Mucosa of stomach (tissue), 1 donor: ENCODE data around the gene SFXN5.
"Not testable (repeated sequence)": the region's sequence is repeated elsewhere in the genome, so short reads cannot be mapped to it uniquely, and the experiment has no call there.

ENCODE experiments used
- H3K27me3 ChIP-seq: one replicate; pipeline ENCODE4 v1.7.0; 2013; ENCODE audit warnings: mild to moderate bottlenecking, low read length; ENCODE audit not compliant: control insufficient read depth, insufficient read depth
- H3K36me3 ChIP-seq: one replicate; pipeline ENCODE4 v1.7.0; 2013; ENCODE audit warnings: low read length; ENCODE audit not compliant: control insufficient read depth, insufficient read depth
- H3K4me1 ChIP-seq: one replicate; pipeline ENCODE4 v1.7.0; 2013; ENCODE audit warnings: mild to moderate bottlenecking, low read length; ENCODE audit not compliant: control insufficient read depth, insufficient read depth
- H3K4me3 ChIP-seq: one replicate; pipeline ENCODE4 v1.7.0; 2013; ENCODE audit warnings: low read length
- H3K9ac ChIP-seq: one replicate; pipeline ENCODE4 v1.7.0; 2013; ENCODE audit warnings: mild to moderate bottlenecking, low read length, moderate library complexity
- H3K9me3 ChIP-seq: one replicate; pipeline ENCODE4 v1.7.0; 2013; ENCODE audit warnings: mild to moderate bottlenecking, low read length, moderate library complexity; ENCODE audit not compliant: control insufficient read depth
- donor health status: Pancreatic carcinoma.

The SFXN5 gene, protein sequence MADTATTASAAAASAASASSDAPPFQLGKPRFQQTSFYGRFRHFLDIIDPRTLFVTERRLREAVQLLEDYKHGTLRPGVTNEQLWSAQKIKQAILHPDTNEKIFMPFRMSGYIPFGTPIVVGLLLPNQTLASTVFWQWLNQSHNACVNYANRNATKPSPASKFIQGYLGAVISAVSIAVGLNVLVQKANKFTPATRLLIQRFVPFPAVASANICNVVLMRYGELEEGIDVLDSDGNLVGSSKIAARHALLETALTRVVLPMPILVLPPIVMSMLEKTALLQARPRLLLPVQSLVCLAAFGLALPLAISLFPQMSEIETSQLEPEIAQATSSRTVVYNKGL

DNA sequence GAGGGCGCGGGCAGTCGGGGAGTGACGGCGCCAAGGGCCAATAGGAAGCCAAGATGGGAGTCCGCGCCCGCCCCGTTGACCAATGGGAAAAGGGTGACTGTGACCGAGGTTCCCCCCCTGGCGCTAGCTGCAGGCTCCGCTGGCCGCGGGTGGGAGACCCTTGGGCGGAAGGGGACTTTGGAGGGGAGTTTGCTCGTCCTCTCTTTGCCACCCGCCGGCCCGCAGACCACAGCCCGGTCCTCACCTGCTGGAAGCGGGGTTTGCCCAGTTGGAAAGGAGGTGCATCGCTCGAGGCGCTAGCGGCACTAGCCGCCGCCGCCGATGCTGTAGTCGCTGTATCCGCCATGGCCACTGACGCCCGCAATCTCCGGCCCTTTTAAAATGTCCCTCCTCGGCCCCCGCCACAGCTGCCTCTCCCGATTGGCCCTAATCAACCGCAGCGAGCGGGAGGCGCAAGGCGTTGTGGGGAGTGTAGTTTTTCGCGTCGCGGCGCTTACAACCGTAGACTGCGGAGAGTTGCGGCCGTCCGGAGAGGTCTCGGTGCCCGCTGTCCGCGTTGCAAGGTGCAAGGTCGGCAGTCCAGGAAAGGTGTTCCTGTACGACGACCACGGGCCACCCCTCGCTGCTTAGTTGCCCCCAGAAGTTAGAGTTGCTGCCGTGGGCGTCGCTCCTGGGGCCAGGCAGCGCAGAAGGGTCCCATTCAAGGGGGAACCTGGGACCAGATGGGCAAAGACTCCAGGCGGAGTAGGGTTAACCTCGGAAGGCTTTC, at the start of gene SFXN5:
SFXN5 (minus strand) TSS at position 353 of the 769 bp plus-strand sequence; CDS start at position 346, 7 bp downstream.
- Histone ChIP-seq H3K4me3 (peak within 1 kb of the TSS; percentile 94), H3K9me3 (no peaks in the 10 kb centered on the region), H3K27me3 (no peaks in the 10 kb centered on the region), H3K36me3 (no peaks in the 10 kb centered on the region), H3K9ac (peak within 1 kb of the TSS; percentile 73), H3K4me1 (peaks cover 21% of the 10 kb centered on the region)

DNA sequence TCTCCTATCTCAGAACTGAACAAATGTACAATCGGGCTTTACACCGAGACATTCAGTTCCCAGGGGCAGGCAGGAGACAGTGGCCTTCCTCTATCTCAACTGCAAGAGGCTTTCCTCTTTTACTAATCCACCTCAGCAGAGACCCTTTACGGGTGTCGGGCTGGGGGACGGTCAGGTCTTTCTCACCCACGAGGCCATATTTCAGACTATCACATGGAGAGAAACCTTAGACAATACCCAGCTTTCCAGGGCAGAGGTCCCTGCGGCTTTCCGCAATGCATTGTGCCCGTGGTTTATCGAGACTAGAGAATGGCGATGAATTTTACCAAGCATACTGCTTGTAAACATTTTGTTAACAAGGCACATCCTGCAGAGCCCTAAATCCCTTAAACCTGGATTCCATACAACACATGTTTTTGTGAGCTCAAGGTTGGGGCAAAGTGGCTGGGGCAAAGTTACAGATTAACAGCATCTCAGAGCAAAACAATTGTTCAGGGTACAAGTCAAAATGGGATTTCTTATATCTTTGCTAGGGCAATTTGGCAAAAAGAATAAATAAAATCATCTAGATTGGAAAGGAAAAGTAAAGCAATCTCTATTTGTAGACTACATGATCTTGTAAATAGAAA, 48.2 kb upstream of the SFXN5 start:
- H3K9me3 ChIP-seq, H3K4me3 ChIP-seq, H3K27me3 ChIP-seq, H3K36me3 ChIP-seq, H3K4me1 ChIP-seq, H3K9ac ChIP-seq: not testable (repeated sequence)

DNA sequence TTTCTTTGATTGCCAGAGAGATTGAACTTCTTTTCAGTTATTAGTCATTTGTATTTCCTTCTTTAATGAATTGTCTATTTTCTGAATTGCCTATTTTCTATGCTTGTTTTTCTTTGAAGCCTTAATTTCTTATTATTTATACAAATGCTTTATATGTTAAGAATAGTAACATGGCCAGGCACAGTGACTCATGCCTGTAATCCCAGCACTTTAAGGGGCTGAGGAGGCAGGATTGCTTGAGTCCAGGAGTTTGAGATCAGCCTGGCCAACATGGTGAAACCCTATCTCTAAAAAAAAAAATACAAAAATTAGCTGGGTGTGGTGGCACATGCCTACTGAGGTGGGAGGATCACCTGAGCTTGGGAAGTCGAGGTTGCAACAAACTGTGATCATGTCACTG, 45.9 kb upstream of the SFXN5 start:
- Histone ChIP-seq H3K4me1 (no peaks in the 10 kb centered on the region), H3K9me3 (no peaks in the 10 kb centered on the region)

DNA sequence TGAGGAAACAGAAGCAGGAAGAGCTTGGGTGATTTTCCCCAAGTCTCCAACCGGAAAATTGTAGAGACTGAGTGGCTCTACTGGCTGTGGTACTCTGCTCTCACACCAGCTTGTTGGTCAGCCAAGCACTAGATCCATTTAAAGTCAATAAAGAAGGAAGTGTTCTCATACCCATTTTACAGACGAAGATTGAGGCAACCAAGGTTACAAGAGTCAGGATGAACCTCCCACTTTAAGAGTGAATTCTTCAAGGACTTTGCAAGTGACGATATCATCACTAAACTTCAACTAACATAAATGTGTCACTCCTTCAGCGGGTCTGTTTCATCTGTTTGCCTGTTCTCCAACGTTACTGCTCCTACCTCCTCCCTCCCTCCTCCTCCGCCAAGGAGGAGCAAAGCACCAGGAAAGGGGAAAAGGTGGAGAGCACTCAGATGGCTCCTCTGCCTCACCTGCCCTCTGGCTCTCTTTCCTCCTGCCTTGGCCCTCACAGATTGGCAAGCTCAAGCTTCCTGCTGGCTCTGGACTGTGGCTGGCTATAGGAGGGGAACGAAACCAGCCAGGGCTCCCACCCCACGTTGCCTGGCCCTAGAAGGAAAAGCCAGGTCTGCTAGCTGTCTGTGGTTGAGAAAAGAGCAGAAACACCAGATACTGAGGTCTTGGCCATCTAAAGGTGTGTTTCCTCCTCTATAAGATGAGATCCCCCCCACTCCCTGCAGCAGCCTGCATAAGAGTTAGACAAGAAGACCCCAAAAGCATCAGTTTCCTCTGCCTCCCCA, 44.9 kb upstream of the SFXN5 start:
- no peaks in the 10 kb centered on the region for H3K36me3 ChIP-seq
- H3K9me3 ChIP-seq: no peaks in the 10 kb centered on the region
- H3K4me3 ChIP-seq: no peak overlapping the region
- no peak overlapping the region for H3K9ac ChIP-seq
- no peaks in the 10 kb centered on the region for H3K27me3 ChIP-seq
- peaks cover 8% of the 10 kb centered on the region for H3K4me1 ChIP-seq

More for the DNA sequence above, 45.9 kb upstream of the SFXN5 start:
- no peaks in the 10 kb centered on the region for H3K27me3 ChIP-seq
- no peak overlapping the region for H3K4me3 ChIP-seq
- H3K9ac ChIP-seq: no peak overlapping the region
- H3K36me3 ChIP-seq: no peaks in the 10 kb centered on the region

DNA sequence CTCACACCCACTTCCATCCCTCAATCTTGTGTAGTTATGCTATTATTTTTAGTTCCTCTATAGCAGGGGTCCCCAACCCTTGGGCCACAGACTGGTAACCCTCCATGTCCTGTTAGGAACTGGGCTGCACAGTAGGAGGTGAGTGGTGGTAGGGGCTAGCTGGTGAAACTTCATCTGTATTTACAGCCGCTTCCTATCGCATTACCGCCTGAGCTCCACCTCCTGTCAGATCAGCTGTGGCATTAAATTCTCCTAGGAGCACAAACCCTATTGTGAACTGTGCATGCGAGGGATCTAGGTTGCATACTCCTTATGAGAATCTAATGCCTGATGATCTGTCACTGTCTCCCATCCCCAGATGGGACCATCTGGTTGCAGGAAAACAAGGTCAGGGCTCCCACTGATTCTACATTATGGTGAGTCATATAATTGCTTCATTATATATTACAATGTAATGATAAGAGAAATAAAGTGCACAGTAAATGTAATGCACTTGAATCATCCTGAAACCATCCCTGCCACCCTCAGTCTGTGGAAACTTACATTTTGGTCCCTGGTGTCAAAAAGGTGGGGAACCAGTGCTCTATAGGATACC, 42.9 kb upstream of the SFXN5 start:
- Histone ChIP-seq H3K4me1 (peaks cover 12% of the 10 kb centered on the region), H3K36me3 (no peaks in the 10 kb centered on the region), H3K27me3 (no peaks in the 10 kb centered on the region), H3K9me3 (no peaks in the 10 kb centered on the region), H3K9ac (no peak overlapping the region), H3K4me3 (no peak overlapping the region)

DNA sequence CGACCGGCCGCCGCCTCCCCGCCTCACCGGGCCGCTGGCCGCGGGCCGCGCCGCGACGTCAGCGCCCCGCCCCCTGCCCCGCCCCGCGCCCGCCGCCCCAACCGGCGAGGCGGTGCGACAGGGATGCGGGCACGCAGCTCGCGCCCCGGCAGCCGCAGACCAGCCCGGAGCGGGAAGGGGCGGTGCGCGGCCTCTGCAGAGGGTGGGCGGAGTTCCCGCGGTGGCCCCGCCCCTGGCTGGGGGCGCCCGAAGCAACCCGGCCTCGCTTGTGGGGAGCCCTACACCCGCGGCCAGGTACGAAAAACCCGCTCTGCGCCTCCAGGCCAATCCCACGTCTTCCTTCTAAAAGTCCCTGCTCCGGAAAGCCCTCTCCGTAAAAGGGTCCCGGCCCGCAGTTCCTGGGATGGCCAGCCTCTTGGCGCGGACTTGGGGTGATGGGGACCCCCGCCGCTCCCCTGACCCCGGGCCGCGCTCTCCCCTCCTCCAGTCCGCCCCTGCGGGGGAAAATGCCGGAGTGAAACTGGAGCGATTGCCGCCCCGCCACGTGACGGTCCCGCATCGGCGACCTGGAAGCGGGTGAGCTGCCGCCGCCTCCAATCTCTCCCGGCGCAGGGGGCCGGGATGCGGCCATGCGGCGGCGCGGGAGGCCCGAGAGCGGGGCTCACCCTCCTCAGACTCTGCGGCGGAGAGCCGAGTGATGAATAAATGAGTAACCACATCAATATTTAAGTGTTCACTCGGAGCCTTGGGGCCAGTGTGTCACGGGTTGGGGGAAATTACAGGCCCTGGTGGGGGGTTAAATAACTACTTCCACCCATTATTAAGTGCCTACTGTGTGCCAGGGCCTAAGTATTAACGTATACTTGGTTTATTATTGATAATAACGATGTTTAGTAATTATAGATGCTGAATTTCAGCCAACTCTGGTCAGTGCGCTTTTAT, 41.7 kb upstream of the SFXN5 start, which contains the start of gene RAB11FIP5:
RAB11FIP5 (minus strand) TSS at position 36 of the 942 bp plus-strand sequence. CDS start 171 bp downstream, outside the sequence.
- Histone ChIP-seq H3K36me3 (no peaks in the 10 kb centered on the region), H3K27me3 (no peaks in the 10 kb centered on the region)

DNA sequence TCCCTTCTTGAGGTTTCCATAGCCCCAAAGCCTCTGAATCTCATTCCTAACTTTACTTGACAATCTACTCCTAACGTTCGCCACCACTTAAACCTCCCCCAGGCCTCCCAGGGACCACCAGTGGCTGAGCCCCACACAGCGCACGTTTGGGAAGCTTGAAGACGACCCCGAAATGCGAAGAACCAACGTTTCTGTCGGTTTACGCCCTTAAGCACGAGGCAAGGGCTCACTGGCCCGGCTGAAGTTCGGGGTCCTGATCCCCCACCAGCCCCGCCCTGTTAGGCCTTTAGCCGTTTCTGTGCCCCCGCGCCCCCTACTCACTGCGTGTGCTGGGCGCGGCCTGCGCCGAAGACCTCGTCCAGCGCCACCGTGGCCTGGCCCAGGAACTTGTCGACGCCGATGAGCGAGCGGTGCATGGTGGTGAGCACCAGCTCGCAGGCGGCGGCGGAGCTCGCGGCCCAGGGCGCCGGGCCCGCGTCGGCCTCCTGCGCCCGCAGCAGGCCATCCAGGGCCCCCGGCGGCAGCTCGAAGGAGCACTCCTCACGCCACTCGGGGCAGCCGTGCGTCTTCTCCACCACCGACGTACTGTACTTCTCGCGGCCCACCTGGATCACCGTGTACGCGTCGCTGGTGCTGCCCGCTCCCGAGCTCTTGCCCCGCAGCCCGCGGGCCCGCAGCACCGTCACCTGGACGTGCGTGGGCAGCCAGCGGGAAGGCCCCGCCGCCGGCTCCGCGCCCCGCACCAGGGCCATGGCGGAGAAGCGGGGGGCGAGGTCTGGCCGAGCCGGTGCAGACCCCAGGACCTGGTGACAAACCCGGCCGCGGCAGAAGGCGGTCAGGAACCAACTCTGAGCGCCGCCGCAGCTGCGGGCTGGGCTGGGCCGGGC, 40.8 kb upstream of the SFXN5 start:
- H3K36me3 ChIP-seq: no peaks in the 10 kb centered on the region

More for the DNA sequence above, 41.7 kb upstream of the SFXN5 start, which contains the start of gene RAB11FIP5:
- H3K9ac ChIP-seq: peak within 1 kb of the TSS; percentile 69
- no peaks in the 10 kb centered on the region for H3K9me3 ChIP-seq
- H3K4me1 ChIP-seq: peaks cover 12% of the 10 kb centered on the region
- H3K4me3 ChIP-seq: peak within 1 kb of the TSS; percentile 61

DNA sequence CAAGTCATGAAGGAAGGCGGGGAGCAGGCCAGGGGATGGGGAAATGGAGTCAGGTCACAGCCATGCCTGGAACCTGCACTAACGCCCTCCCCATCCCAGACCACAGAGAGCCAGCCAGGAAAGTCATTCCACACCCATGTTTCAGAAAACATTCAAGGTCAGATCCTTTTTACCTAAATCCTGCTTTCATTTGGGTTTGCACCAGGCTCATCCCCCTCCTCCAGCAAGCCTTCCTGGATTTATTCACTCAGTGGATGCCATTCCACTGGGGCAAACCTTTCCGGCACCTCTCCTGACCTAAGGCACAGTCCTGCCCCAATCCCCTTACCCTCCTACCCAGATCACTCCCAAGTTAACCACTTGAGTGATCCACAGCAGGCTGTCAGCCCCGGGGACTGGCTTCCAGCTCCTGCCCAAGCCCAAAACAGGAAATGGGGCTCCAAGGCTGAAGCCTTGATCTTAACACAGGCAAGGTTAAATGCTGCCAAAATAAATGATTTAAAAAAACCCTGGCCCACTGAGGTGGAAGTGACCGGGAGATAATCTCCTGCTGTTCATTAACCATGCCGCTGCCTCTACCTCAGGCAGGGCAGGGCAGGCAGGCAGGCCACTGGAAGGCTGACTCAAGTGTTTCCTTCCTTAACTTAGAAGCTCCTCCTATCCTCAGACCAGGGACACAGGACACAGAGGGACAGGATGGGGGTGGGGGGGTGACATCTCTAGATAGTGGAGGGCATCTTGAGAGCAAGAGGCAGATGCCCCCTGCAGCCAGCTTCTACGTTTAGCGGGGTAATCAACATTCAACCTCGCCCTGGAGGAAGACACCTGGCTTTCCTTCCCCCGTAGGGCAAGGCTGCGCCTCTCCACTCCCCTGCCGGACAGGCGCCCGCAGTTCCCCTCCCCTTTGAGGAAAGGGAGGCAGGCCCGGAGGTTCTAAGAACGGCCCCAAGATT, 39.8 kb upstream of the SFXN5 start:
- Histone ChIP-seq H3K4me1 (peaks cover 20% of the 10 kb centered on the region), H3K9me3 (no peaks in the 10 kb centered on the region), H3K27me3 (no peaks in the 10 kb centered on the region), H3K4me3 (peak overlapping the region; percentile 61), H3K9ac (peak overlapping the region; percentile 61), H3K36me3 (no peaks in the 10 kb centered on the region)

More for the DNA sequence above, 40.8 kb upstream of the SFXN5 start:
- H3K27me3 ChIP-seq: no peaks in the 10 kb centered on the region
- peak overlapping the region; percentile 61 for H3K9ac ChIP-seq
- peak overlapping the region; percentile 61 for H3K4me3 ChIP-seq
- peaks cover 19% of the 10 kb centered on the region for H3K4me1 ChIP-seq
- no peaks in the 10 kb centered on the region for H3K9me3 ChIP-seq
